Measurements from ENCODE around the gene TRAK1.

TRAK1 gene

GRCh38 chr3:42050126-42050525, 41.0 kb upstream of the TRAK1 start:
- DNase-seq, result no peak
- Histone ChIP-seq H3K27me3 (replicated peaks) (no peaks in the 10 kb centered on the region), H3K36me3 (replicated peaks) (no peaks in the 10 kb centered on the region), H3K4me3 (ENCODE audit: low read depth, low read length) (no peak overlapping the region), H3K27ac (no peak overlapping the region)
- in situ Hi-C loops (cut with HindIII; ENCODE audit: low pct_ligation_motif_present, low sequenced_read_pairs), result no loop called here
- TF ChIP-seq, protein P1, sequence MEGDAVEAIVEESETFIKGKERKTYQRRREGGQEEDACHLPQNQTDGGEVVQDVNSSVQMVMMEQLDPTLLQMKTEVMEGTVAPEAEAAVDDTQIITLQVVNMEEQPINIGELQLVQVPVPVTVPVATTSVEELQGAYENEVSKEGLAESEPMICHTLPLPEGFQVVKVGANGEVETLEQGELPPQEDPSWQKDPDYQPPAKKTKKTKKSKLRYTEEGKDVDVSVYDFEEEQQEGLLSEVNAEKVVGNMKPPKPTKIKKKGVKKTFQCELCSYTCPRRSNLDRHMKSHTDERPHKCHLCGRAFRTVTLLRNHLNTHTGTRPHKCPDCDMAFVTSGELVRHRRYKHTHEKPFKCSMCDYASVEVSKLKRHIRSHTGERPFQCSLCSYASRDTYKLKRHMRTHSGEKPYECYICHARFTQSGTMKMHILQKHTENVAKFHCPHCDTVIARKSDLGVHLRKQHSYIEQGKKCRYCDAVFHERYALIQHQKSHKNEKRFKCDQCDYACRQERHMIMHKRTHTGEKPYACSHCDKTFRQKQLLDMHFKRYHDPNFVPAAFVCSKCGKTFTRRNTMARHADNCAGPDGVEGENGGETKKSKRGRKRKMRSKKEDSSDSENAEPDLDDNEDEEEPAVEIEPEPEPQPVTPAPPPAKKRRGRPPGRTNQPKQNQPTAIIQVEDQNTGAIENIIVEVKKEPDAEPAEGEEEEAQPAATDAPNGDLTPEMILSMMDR (IDR thresholded peaks at IDR 0.05; ENCODE audit: low read depth, low read length, missing control alignments), result no peak

DNA sequence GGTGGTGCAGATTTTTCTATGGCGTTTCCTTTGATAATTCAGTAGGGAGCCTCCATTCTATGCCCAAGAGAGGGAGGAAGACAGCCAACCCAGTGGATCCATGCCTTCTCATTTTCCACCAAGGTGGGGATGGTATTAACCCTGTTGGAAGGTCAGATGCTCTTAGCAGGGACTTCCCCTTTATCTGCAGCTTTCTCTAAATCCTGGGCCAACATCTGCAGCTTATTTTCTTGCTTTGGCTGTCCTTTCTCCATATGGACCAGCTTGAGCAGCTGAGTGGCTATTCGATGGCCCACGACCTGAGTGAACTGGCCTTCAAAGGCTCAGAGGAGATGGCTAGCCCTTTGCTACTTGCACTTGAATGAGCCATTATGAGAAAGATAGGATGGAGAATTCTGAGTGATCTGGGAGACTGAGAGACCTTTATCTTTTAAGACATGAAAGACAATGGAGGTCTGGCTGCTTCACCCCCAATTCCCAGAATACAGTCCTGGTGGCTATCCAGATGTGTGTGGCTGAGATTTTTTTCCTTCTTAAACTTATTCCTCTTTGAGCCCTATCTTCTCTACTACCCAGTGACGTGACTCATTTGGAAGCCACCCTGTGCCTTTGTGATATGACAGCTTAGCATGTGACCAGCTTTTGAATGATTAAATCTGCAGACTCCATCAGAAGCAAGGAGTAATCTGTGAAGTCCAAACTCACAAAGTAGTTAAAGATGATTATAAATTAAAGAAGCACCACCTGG, 39.6 kb upstream of the TRAK1 start:
- in situ Hi-C loops (cut with HindIII; ENCODE audit: low pct_ligation_motif_present, low sequenced_read_pairs), result no loop called here

DNA sequence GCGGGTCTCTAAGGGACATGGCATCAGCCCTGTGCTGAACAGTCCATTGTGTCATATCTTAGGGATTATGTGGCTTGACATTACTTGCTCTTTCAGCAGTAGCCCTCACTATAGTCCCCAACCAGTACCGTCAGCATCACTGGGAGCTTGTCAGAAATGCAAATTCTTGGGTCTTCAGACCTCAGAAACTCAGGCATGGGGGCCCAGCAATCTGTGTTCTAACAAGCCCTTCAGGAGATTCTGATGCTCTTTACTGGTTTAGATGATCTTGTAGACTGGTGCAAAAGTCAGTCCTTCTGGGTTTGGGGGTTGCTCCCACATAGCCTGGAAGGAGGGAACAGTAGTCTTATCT, 39.0 kb upstream of the TRAK1 start:
- in situ Hi-C loops (cut with HindIII; ENCODE audit: low pct_ligation_motif_present, low sequenced_read_pairs), result no loop called here
- no peaks in the 10 kb centered on the region for H3K36me3 ChIP-seq (replicated peaks)
- H3K4me3 ChIP-seq (ENCODE audit: low read depth, low read length), result no peak overlapping the region
- peak overlapping the region; percentile 82 for H3K27ac ChIP-seq
- DNase-seq, result no peak
- TF ChIP-seq, protein P1 (IDR thresholded peaks at IDR 0.05; ENCODE audit: low read depth, low read length, missing control alignments), result no peak
- H3K27me3 ChIP-seq (replicated peaks), result no peaks in the 10 kb centered on the region

More for the DNA sequence above, 39.6 kb upstream of the TRAK1 start:
- TF ChIP-seq, protein P1 (IDR thresholded peaks at IDR 0.05; ENCODE audit: low read depth, low read length, missing control alignments), result no peak
- no peak overlapping the region for H3K4me3 ChIP-seq (ENCODE audit: low read depth, low read length)
- DNase-seq, result no peak
- no peaks in the 10 kb centered on the region for H3K27me3 ChIP-seq (replicated peaks)
- H3K27ac ChIP-seq, result peak overlapping the region; percentile 82
- H3K36me3 ChIP-seq (replicated peaks), result no peaks in the 10 kb centered on the region

DNA sequence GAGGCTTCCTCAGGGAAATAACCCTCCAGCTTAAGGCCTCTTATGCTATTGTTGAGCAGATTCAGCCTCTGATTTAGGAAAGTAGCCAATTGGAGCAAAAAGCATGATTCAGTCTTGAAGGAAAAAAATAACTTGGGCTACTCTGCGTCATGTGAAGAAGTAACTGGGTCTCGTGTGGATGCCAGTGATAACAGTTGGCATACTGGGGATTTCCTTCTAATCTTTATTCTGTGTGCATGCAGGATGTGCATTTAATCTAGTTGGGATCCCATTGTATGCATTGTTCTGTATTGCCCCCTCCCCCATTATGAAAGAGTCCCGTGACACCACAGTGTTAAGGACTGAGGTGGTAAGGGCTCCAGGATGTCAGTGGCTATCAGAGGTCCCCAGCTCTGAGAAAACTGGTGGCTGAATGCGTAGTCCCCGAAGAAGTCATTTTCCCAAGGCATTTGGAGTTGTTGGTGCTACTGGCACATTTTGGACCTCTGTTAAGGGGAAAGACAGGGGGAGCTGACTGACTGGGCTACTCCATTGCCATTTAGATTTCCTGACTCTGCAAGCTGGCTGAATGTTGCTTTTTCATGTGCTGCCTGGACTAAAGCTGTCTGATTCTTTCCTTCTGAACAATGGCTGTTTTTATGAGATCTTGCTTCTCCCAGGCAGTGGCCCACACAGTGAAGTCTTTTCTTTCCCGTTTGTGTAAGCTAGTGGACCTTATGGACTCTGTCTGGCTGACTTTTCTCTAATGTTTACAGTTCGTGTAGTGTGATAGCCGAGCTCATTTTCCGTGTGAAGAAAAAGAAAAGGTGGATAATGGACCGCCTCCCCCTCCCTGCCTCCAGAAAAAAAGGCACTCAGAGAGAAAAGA, 38.4 kb upstream of the TRAK1 start:
- DNase-seq, result peak; percentile 60
- Histone ChIP-seq H3K36me3 (replicated peaks) (no peaks in the 10 kb centered on the region), H3K27me3 (replicated peaks) (no peaks in the 10 kb centered on the region), H3K4me3 (ENCODE audit: low read depth, low read length) (no peak overlapping the region), H3K27ac (peak overlapping the region; percentile 82)
- in situ Hi-C loops (cut with HindIII; ENCODE audit: low pct_ligation_motif_present, low sequenced_read_pairs), result no loop called here
- TF ChIP-seq, protein P1 (IDR thresholded peaks at IDR 0.05; ENCODE audit: low read depth, low read length, missing control alignments), result no peak

GRCh38 chr3:42053476-42053875, 37.7 kb upstream of the TRAK1 start:
- H3K4me3 ChIP-seq (ENCODE audit: low read depth, low read length), result no peak overlapping the region
- in situ Hi-C loops (cut with HindIII; ENCODE audit: low pct_ligation_motif_present, low sequenced_read_pairs), result no loop called here

More at GRCh38 chr3:42053476-42053875, 37.7 kb upstream of the TRAK1 start:
- no peak for DNase-seq
- no peaks in the 10 kb centered on the region for H3K36me3 ChIP-seq (replicated peaks)
- H3K27ac ChIP-seq, result no peak overlapping the region
- TF ChIP-seq, protein P1 (IDR thresholded peaks at IDR 0.05; ENCODE audit: low read depth, low read length, missing control alignments), result no peak
- H3K27me3 ChIP-seq (replicated peaks), result no peaks in the 10 kb centered on the region
